HT1080 (cell line): ENCODE results near the gene TEAD2. TPM values are rescaled to one million over a fixed set of nuclear protein-coding genes. Genes with fewer than 3 reads are reported as not detected.
A peak's percentile ranks its signal among the peaks of the same experiment; 100 is the strongest.
"Not testable (repeated sequence)": the region's sequence is repeated elsewhere in the genome, so short reads cannot be mapped to it uniquely, and the experiment has no call there.

Source experiments
- DNase-seq: peaks from one replicate; pipeline ENCODE4 v3.0.0-alpha.2; 2015; ENCODE audit warnings: low read depth
- total RNA-seq: library from RNA; depleted of rRNA; stranded (reverse); fragments of >200 nt; shearing (Covaris generic); gene quantifications from 2 replicates; pipeline ENCODE4 v1.2.3, GENCODE V29; 2014

The TEAD2 gene
- total RNA-seq, 1 experiment from 2014 or later: 7.6 TPM

GRCh38 chr19:49387936-49388372 is 25.7 kb upstream of the TEAD2 start, which contains the start of gene KASH5:
Gene KASH5 (plus strand): TSS chr19:49388249. CDS start chr19:49390884, 2,635 bp downstream.
- DNase-seq: peak; percentile 32

- no peak for DNase-seq
Observed at GRCh38 chr19:49383599-49383998, 21.4 kb upstream of the TEAD2 start.

- no peak for DNase-seq
Observed at GRCh38 chr19:49382639-49383038, 20.4 kb upstream of the TEAD2 start.

GRCh38 chr19:49380391-49380790 is 18.2 kb upstream of the TEAD2 start:
- no peak for DNase-seq

- no peak for DNase-seq
Observed at GRCh38 chr19:49378512-49378911, 16.3 kb upstream of the TEAD2 start.

- no peak for DNase-seq
Observed at GRCh38 chr19:49374665-49375434, 12.6 kb upstream of the TEAD2 start.

- not testable (repeated sequence) for DNase-seq
Observed at GRCh38 chr19:49373174-49373573, 11.0 kb upstream of the TEAD2 start.

GRCh38 chr19:49371184-49371583 is 9.0 kb upstream of the TEAD2 start:
- DNase-seq: no peak

- DNase-seq: no peak
Observed at GRCh38 chr19:49368711-49369358, 6.6 kb upstream of the TEAD2 start.

GRCh38 chr19:49366110-49366509 is 3.9 kb upstream of the TEAD2 start:
- no peak for DNase-seq

GRCh38 chr19:49364083-49364737 is 2.0 kb upstream of the TEAD2 start:
- no peak for DNase-seq

GRCh38 chr19:49363268-49364082 is 1.3 kb upstream of the TEAD2 start, which contains the start of gene DKKL1:
Gene DKKL1 (plus strand): TSS chr19:49363877. CDS start chr19:49363999, 122 bp downstream.
- DNase-seq: peak; percentile 92

GRCh38 chr19:49362929-49363267 is 682 bp upstream of the TEAD2 start:
- DNase-seq: peak; percentile 7

GRCh38 chr19:49361438-49362047 is 673 bp downstream of the TEAD2 start:
- peak; percentile 29 for DNase-seq

- no peak for DNase-seq
Observed at GRCh38 chr19:49359851-49360820, 2.1 kb downstream of the TEAD2 start.

- DNase-seq: no peak
Observed at GRCh38 chr19:49357186-49357585, 5.0 kb downstream of the TEAD2 start.

- no peak for DNase-seq
Observed at GRCh38 chr19:49356382-49356781, 5.8 kb downstream of the TEAD2 start.

- DNase-seq: no peak
Observed at GRCh38 chr19:49355909-49356353, 6.3 kb downstream of the TEAD2 start.

GRCh38 chr19:49349567-49349966 is 12.6 kb downstream of the TEAD2 start:
- no peak for DNase-seq
